ENCODE measurements around the gene TNFSF9. TPM values are rescaled to one million over a fixed set of nuclear protein-coding genes. Genes with fewer than 3 reads are reported as not detected.
"Not testable (repeated sequence)": the region's sequence is repeated elsewhere in the genome, so short reads cannot be mapped to it uniquely, and the experiment has no call there.

TNFSF9 gene
- total RNA-seq, 1 donor from 2014 or later: 5.5 TPM

- DNase-seq (ENCODE audit: low read depth) (peak; percentile 36), FAIRE-seq (no peak)
- H3K27me3 ChIP-seq (ENCODE audit: control insufficient read depth, insufficient read depth, low read length): no peaks in the 10 kb centered on the region
- H3K36me3 ChIP-seq (ENCODE audit: control insufficient read depth, insufficient read depth, low read length): no peaks in the 10 kb centered on the region
- no peak overlapping the region for H3K4me3 ChIP-seq (ENCODE audit: low read depth, low read length)
- TF ChIP-seq, protein P1, sequence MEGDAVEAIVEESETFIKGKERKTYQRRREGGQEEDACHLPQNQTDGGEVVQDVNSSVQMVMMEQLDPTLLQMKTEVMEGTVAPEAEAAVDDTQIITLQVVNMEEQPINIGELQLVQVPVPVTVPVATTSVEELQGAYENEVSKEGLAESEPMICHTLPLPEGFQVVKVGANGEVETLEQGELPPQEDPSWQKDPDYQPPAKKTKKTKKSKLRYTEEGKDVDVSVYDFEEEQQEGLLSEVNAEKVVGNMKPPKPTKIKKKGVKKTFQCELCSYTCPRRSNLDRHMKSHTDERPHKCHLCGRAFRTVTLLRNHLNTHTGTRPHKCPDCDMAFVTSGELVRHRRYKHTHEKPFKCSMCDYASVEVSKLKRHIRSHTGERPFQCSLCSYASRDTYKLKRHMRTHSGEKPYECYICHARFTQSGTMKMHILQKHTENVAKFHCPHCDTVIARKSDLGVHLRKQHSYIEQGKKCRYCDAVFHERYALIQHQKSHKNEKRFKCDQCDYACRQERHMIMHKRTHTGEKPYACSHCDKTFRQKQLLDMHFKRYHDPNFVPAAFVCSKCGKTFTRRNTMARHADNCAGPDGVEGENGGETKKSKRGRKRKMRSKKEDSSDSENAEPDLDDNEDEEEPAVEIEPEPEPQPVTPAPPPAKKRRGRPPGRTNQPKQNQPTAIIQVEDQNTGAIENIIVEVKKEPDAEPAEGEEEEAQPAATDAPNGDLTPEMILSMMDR (IDR thresholded peaks at IDR 0.05; ENCODE audit: insufficient read depth, low read length, severe bottlenecking): no peak
Observed at GRCh38 chr19:6556480-6557195, 25.8 kb downstream of the TNFSF9 start.

DNA sequence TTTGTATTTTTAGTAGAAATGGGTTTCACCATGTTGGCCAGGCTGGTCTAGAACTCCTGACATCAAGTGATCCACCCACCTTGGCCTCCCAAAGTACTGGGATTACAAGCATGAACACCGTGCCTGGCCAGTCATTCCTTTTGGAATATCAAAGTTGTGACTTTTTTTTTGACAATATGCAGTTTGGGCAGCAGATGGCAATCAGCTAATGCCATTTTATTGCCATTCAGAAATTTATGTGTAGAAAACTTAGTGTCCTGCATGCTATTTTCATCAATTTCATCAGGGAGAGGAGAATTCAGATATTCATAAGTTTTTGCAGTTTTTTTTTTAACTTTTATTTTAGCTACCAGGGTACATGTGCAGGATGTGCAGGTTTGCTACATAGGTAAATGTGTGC, 31.6 kb downstream of the TNFSF9 start:
- H3K36me3 ChIP-seq (ENCODE audit: control insufficient read depth, insufficient read depth, low read length); FAIRE-seq; DNase-seq (ENCODE audit: low read depth); H3K4me3 ChIP-seq (ENCODE audit: low read depth, low read length); H3K27me3 ChIP-seq (ENCODE audit: control insufficient read depth, insufficient read depth, low read length): not testable (repeated sequence)

- TF ChIP-seq, protein P1 (IDR thresholded peaks at IDR 0.05; ENCODE audit: insufficient read depth, low read length, severe bottlenecking): no peak
- no peak overlapping the region for H3K4me3 ChIP-seq (ENCODE audit: low read depth, low read length)
- no peaks in the 10 kb centered on the region for H3K36me3 ChIP-seq (ENCODE audit: control insufficient read depth, insufficient read depth, low read length)
- no peak for FAIRE-seq
- no peak for DNase-seq (ENCODE audit: low read depth)
- no peaks in the 10 kb centered on the region for H3K27me3 ChIP-seq (ENCODE audit: control insufficient read depth, insufficient read depth, low read length)
Observed at GRCh38 chr19:6564393-6564792, 33.6 kb downstream of the TNFSF9 start.

DNA sequence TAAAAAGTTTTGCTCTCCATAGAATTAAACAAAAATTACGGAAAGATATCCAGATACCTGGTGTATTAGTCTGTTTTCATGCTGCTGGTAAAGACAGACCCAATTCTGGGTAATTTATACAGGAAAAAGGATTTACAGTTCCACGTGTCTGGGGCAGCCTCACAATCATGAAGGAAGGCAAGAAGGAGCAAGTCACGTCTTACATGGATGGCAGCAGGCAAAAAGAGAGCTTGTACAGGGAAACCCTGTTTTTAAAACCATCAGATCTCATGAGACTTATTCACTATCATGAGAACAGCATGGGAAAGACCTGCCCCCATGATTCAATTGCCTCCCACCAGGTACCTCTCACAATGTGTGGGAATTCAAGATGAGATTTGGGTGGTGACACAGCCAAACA, 35.9 kb downstream of the TNFSF9 start:
- not testable (repeated sequence) for H3K27me3 ChIP-seq (ENCODE audit: control insufficient read depth, insufficient read depth, low read length); FAIRE-seq; H3K4me3 ChIP-seq (ENCODE audit: low read depth, low read length); DNase-seq (ENCODE audit: low read depth); H3K36me3 ChIP-seq (ENCODE audit: control insufficient read depth, insufficient read depth, low read length)

GRCh38 chr19:6568010-6568526, 37.2 kb downstream of the TNFSF9 start:
- Histone ChIP-seq H3K36me3 (ENCODE audit: control insufficient read depth, insufficient read depth, low read length) (no peaks in the 10 kb centered on the region), H3K27me3 (ENCODE audit: control insufficient read depth, insufficient read depth, low read length) (no peaks in the 10 kb centered on the region), H3K4me3 (ENCODE audit: low read depth, low read length) (no peak overlapping the region)
- DNase-seq (ENCODE audit: low read depth) (no peak), FAIRE-seq (no peak)
- TF ChIP-seq, protein P1 (IDR thresholded peaks at IDR 0.05; ENCODE audit: insufficient read depth, low read length, severe bottlenecking): no peak

- DNase-seq (ENCODE audit: low read depth) (no peak), FAIRE-seq (no peak)
- TF ChIP-seq, protein P1 (IDR thresholded peaks at IDR 0.05; ENCODE audit: insufficient read depth, low read length, severe bottlenecking): no peak
- Histone ChIP-seq H3K36me3 (ENCODE audit: control insufficient read depth, insufficient read depth, low read length) (no peaks in the 10 kb centered on the region), H3K4me3 (ENCODE audit: low read depth, low read length) (no peak overlapping the region), H3K27me3 (ENCODE audit: control insufficient read depth, insufficient read depth, low read length) (no peaks in the 10 kb centered on the region)
Observed at GRCh38 chr19:6568816-6569215, 38.0 kb downstream of the TNFSF9 start.

GRCh38 chr19:6570764-6571163, 39.9 kb downstream of the TNFSF9 start:
- FAIRE-seq (no peak), DNase-seq (ENCODE audit: low read depth) (no peak)
- TF ChIP-seq, protein P1 (IDR thresholded peaks at IDR 0.05; ENCODE audit: insufficient read depth, low read length, severe bottlenecking): no peak
- Histone ChIP-seq H3K27me3 (ENCODE audit: control insufficient read depth, insufficient read depth, low read length) (no peaks in the 10 kb centered on the region), H3K36me3 (ENCODE audit: control insufficient read depth, insufficient read depth, low read length) (no peaks in the 10 kb centered on the region), H3K4me3 (ENCODE audit: low read depth, low read length) (no peak overlapping the region)

Data from bronchial epithelial cell (primary cell).